ENCODE results near the gene BCAS3.
A peak's percentile ranks its signal among the peaks of the same experiment; 100 is the strongest.
"Not testable (repeated sequence)": the region's sequence is repeated elsewhere in the genome, so short reads cannot be mapped to it uniquely, and the experiment has no call there.

Gene BCAS3

GRCh38 chr17:61238455-61238933 is 560.8 kb downstream of the BCAS3 start:
- DNase-seq, result no peak

DNA sequence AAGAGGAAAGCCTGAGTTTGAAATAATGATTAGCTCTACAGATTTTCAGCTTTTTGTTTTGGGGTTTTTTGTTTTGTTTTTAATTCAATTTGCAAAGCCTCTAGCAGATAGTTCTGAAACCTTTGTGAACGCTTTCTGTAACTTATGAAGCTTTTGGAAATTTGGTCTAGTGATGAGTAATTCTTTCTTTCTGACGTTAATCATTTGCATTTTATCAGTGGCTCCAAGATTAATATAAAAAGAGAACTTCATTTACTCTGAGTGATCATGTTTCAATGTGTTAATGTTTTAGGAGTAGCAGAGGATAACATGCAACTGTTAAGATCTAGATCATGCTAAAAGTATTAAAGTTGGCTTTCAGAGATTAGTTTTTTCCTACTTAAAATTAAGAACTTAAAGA is 561.7 kb downstream of the BCAS3 start:
- DNase-seq, result no peak

- no peak for DNase-seq
Observed at GRCh38 chr17:61239953-61240352, 562.3 kb downstream of the BCAS3 start.

DNA sequence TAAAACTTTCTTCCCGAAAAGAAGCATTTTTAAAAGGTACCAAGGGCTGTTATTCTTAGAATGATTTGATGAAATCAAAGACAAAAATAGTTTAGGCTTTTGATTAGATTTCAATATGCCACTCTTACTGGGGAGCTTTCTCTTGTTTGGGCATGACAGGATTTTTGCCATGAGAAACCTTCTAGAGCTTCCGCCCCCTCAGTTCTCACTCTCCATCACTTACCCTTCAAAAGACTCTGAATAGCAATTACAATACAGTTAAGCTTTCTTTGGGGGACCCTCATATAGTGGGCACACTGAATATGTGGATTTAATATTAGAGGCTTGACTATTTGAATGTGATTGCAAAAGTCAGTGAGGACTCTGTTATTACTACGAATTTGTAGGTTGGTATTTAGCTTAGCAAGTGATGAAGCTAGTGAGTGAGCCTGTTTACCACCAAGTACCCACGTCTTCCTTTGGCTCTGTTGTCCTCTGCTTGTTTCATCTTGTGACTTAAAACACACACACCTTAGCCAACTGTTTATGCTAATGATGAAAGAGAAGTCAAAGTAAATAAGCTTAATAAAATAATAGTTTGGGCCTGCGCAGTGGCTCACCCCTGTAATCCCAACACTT is 563.3 kb downstream of the BCAS3 start:
- no peak for DNase-seq

- DNase-seq, result not testable (repeated sequence)
Observed at GRCh38 chr17:61244988-61245387, 567.3 kb downstream of the BCAS3 start.

DNA sequence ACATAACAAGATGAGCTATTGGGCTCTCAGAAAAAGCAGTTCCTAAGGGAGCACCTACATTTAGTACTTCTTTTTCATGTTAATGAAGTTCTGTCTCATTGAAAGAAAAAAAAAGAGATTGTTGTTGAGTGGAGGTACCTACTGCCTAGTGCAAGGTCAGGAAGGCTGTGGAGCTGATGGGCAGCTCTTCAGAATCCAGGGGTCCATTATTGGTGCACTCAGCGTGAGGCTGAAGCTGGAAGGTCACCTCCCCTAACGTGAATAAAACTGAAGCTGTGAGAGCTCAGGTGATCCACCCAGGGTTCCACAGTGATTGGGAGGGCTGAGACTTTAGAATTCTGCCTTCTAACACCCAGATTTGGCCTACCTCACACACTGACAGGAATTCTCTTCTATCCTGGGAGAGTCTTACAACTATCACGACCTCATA is 568.1 kb downstream of the BCAS3 start:
- DNase-seq, result no peak

- no peak for DNase-seq
Observed at GRCh38 chr17:61247439-61247838, 569.8 kb downstream of the BCAS3 start.

- no peak for DNase-seq
Observed at GRCh38 chr17:61248399-61248798, 570.7 kb downstream of the BCAS3 start.

DNA sequence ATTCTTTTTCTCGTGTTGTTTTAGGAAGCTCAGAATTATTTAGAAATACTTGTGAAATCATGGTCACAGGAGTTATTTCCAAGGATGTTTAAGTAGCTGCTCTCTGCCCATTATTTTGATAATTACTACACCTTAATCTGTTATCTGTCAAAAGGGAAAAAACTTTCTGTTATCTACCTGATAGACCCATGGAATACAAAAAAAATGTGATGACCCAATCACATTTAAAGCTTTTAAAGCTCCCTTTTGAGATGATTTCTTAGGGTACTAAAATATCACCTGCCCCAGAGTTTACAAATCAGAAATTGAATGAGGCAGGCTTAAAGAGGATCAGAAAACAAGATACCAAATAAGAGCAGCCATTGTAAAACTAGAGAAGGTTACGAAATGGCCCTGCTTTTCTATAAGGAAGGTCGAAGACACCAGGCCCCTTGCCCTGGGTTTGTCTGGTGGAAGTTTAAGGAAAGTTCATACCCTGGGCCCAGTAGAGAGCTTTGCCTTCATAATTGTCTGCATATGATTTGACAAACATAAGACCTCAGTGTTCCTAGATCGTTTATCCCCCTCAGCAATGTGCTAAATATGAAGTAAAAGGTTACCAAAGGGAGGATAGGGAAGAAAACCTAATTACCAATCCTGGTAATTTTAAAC is 572.1 kb downstream of the BCAS3 start:
- DNase-seq, result no peak

- peak; percentile 38 for DNase-seq
Observed at GRCh38 chr17:61250335-61250890, 572.8 kb downstream of the BCAS3 start.

DNA sequence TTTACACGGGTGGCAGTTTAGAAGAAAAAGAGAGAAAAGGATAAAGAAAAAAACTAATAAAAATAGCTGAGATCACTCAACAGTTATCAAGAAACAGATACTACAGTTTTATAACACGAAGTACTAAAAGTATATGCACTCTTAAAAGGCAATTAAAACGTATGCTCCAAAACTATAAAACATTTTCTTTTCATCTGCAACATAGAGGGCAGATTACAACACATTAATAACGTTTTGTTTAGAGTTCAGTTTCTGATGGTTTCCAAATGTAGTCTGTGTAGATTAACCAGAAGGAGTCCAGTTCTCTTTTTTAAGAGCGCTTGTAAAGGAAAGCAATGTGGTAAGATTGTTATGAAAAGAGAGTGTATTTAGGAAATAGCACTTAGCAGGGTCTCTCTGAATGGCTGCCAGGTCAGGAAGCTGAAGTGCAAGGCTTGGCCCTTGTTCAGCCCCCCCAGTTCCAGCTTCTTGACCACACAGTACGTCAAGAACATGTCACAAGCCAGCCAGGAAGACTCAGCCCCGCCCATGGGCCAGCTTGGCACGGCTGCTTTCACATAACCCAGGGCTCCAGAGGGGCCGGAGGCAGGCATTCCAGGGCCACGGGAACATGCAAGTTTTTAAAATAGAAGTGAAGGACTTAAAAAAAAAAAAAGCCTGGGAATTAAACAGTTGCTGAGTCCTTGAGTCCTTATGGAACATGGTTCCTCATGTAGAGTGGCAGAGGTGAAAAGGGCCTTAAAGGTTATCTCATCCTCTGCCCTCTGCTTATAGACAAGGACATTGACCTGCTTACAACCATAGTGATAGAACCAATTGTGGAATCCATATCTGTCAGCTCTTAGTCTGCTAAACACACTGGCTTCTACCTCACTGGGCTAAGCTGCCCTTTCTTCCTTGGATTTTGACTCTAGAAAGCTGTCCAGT is 574.6 kb downstream of the BCAS3 start:
- no peak for DNase-seq

DNA sequence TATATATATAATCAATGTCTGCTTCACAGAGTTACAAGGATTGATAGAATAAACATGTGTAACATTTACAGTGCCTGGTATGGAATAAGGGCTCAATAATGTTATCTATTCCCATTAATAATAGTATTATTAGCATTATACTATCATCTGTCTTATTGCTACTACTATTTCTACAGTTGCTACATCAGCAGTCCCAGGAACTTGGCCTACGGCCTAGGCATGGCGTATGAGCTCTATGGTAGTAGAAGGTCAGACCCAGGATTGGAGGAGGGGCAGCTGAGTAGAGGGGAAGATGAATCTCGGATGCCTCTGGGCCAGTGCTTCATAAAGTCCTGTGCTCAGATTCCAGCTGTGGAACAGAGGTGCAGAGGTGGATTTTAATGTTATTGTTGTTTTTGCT is 575.7 kb downstream of the BCAS3 start:
- no peak for DNase-seq

DNA sequence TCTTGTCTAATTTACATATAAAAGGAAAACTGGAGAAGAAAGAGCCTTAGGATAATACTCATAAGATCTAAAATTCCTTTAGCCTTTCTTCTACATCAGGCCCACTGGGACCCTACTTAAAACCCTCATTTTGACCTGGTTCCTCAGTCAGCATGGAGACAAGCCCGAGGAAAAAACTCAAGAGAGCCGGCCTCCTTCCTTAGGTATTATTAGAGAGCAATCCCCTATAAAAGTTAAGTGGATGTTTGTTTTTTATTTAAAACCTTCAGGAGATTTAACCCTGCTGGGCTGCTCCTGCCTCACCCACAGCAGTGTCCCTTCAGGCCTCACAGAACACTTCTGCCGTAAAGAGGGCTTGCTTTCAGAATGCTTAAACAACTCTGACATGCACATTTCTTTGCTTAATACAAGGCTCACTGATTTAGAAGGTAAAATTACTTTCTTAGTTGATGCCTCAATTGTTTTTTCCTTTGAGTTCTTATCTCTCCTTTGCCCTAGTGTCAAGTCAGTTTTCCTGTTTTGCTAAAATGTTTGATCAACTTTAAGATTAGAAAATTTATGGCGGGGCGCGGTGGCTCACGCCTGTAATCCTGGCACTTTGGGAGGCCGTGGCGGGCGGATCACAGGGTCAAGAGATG is 576.4 kb downstream of the BCAS3 start:
- DNase-seq, result no peak

DNA sequence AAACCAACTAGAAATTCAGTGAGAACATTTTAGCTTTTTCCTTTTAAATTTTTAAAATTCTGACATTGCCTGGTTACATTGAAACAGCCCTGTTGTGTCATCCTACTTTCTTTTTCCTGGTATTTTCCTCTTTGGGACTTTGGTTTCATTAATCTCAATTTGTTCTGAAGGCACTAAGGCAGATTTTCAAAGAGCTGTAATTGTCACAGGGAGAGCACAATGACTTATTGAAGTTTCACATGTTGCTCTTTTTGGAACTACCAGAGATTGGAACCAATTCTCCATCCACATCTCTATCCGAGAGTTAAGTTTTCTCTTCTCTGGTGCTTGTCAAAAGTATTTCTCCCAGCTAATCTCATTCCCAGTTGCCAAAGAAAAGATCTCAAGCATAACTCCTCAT is 577.3 kb downstream of the BCAS3 start:
- DNase-seq, result no peak

- no peak for DNase-seq
Observed at GRCh38 chr17:61255647-61256046, 578.0 kb downstream of the BCAS3 start.

DNA sequence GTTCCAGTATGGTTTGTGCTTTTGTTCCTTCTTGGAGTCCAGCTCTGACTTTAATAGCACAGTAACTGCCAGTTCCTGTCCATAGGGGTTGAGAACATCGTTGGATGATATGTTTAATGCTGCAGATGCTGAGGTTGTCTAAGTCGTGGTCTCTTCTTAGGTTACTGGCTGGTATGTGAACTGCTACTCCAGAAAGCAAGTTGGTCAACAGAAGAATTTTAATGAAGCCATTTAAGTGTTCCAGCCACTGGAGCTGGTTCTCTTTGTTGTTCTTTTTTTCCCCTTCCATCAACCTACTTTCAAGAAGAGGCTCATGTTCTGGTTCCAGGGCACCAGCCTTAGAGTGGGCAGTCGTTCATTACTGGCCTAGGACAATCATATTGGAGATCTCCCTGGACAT is 581.7 kb downstream of the BCAS3 start:
- no peak for DNase-seq

GRCh38 chr17:61260071-61260797 is 582.6 kb downstream of the BCAS3 start:
- DNase-seq, result no peak

GRCh38 chr17:61261001-61261637 is 583.5 kb downstream of the BCAS3 start:
- no peak for DNase-seq

DNA sequence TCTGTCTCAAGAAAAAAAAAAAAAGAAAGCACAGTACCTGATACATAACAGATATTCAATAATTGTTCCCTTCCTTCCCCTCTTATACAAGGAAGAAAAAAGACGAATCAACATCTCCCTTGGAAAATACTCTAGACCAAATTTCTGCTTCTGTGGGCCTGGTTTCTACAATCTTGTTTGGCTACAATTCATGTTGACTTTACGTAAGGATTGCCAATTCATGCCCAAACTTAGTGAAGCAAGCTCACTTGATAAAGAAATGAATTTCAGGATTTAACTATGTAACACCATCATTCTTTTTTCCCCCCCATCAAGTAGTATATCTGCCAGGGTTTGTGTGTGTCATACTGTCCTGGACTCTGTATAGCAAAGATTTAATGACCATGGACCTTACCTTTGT is 587.7 kb downstream of the BCAS3 start:
- DNase-seq, result no peak

GRCh38 chr17:61267847-61268246 is 590.2 kb downstream of the BCAS3 start:
- DNase-seq, result no peak

DNA sequence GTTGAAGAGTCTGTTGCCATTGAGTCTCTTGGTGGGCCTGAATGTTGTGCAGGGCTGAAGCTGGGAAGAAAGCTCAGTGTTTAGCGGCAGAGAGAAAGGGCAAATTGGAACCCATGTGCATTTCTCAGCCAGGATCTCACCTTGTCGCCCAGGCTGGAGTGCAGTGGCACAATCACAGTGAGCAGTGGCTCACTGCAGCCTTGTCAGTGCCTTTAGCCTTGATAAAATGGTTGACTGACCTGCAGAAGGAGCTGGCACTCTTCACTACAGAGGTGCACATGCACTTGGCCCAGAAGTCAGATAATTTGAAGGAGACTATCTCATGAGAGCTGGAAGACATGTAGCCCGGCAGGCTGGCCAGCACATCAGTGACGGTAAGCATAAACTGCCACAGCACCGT is 597.7 kb downstream of the BCAS3 start:
- DNase-seq, result no peak

DNA sequence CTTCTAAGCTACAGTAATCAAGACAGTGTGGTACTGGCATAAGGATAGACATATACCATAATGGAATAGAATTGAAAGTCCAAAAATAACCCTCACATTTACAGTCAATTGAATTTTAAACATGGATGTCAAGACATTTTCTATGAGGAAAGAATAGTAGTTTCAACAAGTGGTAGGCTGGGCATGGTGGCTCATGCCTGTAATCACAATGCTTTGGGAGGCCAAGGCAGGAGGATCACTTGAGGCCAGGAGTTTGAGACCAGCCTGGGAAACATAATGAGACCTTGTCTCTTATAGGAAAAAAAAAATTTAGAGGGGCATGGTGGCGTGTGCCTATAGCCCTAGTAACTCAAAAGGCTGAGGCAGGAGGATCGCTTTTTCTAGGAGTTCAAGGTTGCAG is 599.2 kb downstream of the BCAS3 start:
- no peak for DNase-seq
